IPS DF 19.7 (cell line): Measurements from ENCODE around the gene ADCY1.

Source experiments
- DNase-seq: peaks from one replicate; pipeline ENCODE4 v3.0.0-alpha.2; 2013; ENCODE audit warnings: low read depth, low spot score

The ADCY1 gene

GRCh38 chr7:45663965-45664633 lies 89.9 kb downstream of the ADCY1 start:
- DNase-seq: no peak

GRCh38 chr7:45665172-45665571 lies 91.0 kb downstream of the ADCY1 start:
- DNase-seq: no peak

GRCh38 chr7:45670227-45670626 lies 96.1 kb downstream of the ADCY1 start:
- no peak for DNase-seq

GRCh38 chr7:45670717-45671116 lies 96.5 kb downstream of the ADCY1 start:
- no peak for DNase-seq

GRCh38 chr7:45677311-45677900 lies 103.2 kb downstream of the ADCY1 start:
- no peak for DNase-seq

- DNase-seq: no peak
Measured at GRCh38 chr7:45679516-45679915, 105.3 kb downstream of the ADCY1 start.

GRCh38 chr7:45680776-45681175 lies 106.6 kb downstream of the ADCY1 start:
- no peak for DNase-seq

- no peak for DNase-seq
Measured at GRCh38 chr7:45681596-45682357, 107.6 kb downstream of the ADCY1 start.

- no peak for DNase-seq
Measured at GRCh38 chr7:45682358-45682735, 108.2 kb downstream of the ADCY1 start.

GRCh38 chr7:45682836-45683555 lies 108.8 kb downstream of the ADCY1 start:
- no peak for DNase-seq

- no peak for DNase-seq
Measured at GRCh38 chr7:45683556-45684148, 109.5 kb downstream of the ADCY1 start.

GRCh38 chr7:45684910-45685618 lies 110.9 kb downstream of the ADCY1 start:
- DNase-seq: no peak

GRCh38 chr7:45685619-45686240 lies 111.6 kb downstream of the ADCY1 start:
- no peak for DNase-seq

- no peak for DNase-seq
Measured at GRCh38 chr7:45686441-45687184, 112.4 kb downstream of the ADCY1 start.

- DNase-seq: no peak
Measured at GRCh38 chr7:45687185-45687560, 113.0 kb downstream of the ADCY1 start.

- no peak for DNase-seq
Measured at GRCh38 chr7:45687721-45688120, 113.6 kb downstream of the ADCY1 start.

- no peak for DNase-seq
Measured at GRCh38 chr7:45688382-45688781, 114.2 kb downstream of the ADCY1 start.

- no peak for DNase-seq
Measured at GRCh38 chr7:45689011-45689796, 115.0 kb downstream of the ADCY1 start.
